Measurements from ENCODE around the gene YIPF6.
"Not testable (repeated sequence)": the region's sequence is repeated elsewhere in the genome, so short reads cannot be mapped to it uniquely, and the experiment has no call there.

The YIPF6 gene

DNA sequence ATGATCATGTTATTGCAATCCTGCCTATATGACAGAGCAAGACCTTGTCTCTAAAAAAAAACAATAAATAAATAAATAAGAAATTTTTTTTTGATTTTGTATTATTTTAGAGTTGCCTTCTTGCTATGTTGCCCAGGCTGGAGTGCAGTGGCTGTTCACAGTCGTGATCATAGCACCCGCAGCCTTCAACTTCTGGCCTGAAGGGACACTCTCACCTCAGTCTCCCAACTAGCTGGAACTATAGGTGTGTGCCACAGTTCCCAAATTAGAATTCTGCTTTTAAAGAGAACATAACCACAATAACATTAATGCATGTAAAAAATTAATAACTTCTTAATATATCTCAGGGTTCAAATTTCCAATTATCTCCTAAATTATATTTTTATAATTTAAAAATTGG is 7.8 kb downstream of the YIPF6 start:
- no peak for DNase-seq (ENCODE audit: low read depth)

DNA sequence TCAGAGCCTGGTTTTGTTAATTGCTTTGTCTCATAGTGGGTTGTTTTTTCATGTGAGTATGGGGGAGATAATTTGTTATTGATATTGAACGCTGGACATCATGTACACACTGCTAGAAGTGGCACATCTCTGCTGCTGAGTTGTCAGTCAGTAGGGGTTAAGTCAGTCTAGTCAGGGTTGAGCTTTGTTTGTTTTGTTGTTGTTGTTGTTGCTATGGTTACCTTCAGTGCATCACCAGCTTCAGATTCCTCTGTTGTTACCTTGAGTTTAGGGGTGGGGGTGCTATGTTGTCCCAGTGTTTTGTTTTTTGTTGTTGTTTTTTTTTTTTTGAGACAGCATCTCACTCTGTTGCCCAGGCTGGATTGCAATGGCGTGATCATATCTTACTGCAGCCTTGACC is 9.9 kb downstream of the YIPF6 start:
- peak; percentile 12 for DNase-seq (ENCODE audit: low read depth)

DNA sequence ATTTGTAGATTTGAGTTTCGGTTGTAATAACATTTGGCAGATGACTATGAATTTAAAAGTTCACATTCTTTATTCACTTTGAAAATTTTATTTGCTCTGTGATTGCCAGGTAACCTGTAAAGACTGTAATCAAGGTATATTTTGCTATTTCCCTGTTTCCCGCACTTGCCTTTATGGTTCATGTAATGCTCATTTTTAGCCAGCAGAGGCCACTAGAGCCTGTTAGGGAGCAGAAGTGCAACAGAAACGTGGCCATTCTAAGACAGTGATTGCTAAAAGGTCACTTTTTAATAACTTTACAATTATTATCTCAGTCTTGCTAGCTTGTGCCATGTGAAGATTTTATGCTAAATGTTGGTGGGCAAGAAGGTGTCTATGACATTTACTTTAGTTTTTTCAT is 12.4 kb downstream of the YIPF6 start:
- peak; percentile 45 for DNase-seq (ENCODE audit: low read depth)

DNA sequence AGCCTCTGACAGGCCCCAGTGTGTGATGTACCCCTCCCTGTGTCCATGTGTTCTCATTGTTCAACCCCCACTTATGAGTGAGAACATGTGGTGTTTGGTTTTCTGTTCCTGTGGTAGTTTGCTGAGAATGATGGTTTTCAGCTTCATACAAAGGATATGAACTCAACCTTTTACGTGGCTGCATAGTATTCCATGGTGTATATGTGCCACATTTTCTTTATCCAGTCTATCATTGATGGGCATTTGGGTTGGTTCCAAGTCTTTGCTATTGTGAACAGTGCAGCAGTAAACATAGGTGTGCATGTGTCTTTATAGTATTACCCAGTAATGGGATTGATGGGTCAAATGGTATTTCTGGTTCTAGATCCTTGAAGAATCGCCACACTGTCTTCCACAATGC is 25.8 kb downstream of the YIPF6 start:
- not testable (repeated sequence) for DNase-seq (ENCODE audit: low read depth)

DNA sequence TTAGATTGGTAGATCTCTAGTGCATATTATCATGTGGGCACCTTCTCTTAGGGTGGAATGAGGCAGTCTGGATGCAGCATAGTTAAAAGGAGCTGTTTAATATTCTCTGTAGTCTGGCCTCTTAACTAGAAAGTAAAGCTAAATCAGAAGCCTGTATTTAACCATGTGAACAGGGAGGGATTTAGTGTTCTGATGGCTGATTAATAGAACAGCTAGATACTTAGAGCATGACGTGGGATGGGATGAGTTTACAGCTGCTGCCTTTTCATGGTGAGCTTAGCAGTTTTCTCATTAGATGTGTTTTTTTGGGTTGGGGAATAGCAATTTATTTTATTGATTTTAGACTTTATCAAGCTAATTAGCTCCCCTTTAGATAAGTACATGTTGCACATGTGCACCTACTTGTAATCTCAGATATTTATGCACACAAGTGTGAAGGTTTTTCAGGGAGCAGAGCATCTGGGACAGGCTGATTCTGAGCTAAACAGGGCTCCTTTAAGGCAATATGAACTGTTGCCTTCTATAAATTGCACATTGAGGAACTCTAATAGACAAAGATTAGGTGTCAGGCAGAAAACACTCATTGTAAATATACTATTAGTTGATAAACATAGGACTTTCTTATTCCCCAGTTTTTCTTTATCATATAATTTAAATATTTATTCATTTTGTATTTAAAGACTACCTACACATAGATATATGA is 34.1 kb downstream of the YIPF6 start:
- DNase-seq (ENCODE audit: low read depth) = peak; percentile 53

DNA sequence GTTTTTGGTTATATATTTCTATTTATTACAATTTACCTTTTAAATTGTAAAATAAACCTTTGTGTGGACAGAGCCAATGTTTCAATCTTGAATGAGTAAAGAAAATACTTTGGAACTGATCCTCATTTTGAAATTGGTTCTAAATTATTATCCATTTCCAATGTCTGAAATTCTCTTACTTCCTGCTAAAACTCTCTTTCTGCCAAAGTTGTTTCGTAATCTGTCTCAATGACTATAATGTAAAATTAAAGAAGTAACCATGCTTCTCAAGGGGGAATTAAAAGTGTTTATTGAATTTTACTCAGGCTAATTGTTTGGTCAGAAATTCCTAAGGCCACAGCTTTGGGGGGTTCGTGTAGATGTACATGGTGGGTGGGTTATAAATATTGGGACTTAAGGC is 34.8 kb downstream of the YIPF6 start:
- peak; percentile 5 for DNase-seq (ENCODE audit: low read depth)

DNA sequence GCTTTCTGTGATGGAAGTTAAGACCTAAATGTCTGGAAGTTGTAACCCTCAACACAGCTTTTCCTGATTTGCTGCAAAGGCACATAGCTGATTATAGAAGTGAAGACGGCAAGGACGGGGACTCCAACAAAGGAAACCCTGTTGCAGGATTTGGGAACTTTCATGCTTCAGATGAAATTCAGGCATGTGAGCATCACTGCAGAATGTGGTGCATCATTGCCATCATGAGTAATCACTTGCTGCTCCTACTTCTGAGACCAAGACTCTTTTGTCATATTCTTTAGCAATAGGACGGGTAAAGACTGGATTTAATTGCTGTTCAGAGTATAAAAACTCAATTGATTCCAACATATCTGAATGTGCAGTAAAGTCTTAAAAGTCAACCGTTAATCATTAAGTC is 35.8 kb downstream of the YIPF6 start:
- peak; percentile 3 for DNase-seq (ENCODE audit: low read depth)

DNA sequence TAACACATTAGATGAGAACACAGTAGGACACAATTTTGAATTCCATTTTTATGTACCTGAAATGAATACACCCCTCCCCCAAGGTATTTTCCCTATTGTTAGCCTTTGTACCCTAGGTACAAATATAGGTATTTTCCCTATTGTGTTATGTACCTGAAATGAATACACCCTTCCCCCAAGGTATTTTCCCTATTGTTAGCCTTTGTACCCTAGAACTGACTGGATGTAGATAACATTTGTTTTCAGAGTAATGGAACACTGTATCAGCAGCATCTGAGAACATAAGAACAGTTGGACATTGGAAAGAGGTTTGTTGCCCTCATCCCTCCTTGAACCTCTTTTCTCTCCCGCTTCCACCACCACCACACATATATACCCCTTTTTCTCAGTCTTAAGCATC is 37.6 kb downstream of the YIPF6 start:
- no peak for DNase-seq (ENCODE audit: low read depth)

DNA sequence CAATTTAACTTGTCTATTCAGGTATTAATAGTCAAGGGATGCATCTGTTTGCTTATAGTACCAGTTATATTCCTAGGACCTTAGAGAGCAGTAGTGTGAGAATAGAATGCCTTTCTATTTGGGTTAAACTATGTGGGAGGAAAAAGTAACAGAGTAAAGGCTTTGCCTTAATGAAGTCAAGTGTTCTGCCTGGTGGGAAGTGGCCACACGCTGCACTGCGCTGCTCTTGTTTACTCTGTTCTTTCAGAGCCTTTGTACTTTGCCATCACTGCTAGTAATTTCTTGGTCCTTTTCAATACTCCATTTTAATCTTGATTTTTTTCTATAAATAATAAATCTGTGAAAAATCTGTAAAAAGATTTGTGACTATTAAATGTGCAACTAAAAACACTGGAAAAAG is 38.0 kb downstream of the YIPF6 start:
- no peak for DNase-seq (ENCODE audit: low read depth)

DNA sequence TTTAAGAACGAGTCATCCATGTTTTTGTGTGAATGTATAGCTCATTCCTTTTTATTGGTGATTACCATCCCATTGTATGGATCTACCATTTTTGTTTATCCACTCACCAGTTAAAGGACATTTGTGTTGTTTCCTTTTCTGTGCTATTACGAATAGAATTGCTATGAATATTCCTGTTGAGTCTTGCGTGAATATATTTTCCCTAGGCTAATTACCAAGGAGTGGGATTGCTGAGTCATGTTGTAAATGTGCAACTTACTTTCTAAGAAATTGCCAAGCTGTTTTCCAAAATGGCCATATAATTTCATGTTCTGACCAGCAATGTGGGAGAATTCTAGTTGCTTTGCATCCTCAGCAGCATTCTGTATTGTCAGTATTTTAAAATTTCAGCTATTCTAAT is 51.3 kb downstream of the YIPF6 start:
- no peak for DNase-seq (ENCODE audit: low read depth)

DNA sequence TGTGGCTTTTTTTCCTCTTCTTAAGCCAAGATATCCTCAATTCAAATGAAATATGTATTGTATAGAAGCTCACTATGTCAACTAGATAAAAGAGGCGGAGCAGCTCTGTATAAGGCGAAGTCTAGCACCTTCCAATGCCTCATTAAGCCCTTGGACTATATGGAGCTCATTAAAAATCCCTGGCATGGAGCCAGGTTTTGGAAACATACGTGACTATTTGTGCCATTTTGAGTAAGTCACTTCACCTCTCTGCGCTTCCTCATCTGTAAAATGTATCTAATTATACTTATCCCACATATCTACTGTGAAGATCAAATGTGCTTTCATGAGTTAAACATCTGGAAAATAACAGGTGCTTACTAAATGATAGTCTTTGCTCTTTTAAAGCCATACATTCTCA is 57.2 kb downstream of the YIPF6 start:
- no peak for DNase-seq (ENCODE audit: low read depth)

DNA sequence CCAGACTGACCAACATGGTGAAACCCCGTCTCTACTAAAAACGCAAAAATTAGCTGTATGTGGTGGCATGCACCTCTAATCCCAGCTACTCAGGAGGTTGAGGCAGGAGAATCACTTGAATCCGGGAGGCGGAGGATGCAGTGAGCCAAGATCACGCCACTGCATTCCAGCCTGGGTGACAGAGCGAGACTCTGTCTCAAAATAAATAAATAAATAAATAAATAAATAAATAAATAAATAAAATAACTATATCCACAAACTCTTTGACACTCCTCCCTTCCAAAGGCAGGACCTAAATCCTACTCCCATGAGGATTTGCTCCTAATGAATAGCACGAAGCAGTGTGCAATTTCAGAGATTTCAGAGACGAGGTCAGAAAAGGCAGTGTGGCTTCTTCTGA is 58.3 kb downstream of the YIPF6 start:
- not testable (repeated sequence) for DNase-seq (ENCODE audit: low read depth)

DNA sequence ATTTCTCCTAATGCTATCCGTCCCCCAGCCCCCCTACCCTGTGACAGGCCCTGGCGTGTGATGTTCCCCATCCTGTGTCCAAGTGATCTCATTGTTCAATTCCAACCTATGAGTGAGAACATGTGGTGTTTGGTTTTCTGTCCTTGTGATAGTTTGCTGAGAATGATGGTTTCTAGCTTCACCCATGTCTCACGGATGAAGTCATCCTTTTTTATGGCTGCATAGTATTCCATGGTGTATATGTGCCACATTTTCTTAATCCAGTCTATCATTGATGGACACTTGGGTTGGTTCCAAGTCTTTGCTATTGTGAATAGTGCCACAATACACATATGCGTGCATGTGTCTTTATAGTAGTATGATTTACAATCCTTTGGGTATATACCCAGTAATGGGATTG is 61.1 kb downstream of the YIPF6 start:
- DNase-seq (ENCODE audit: low read depth) = not testable (repeated sequence)

DNA sequence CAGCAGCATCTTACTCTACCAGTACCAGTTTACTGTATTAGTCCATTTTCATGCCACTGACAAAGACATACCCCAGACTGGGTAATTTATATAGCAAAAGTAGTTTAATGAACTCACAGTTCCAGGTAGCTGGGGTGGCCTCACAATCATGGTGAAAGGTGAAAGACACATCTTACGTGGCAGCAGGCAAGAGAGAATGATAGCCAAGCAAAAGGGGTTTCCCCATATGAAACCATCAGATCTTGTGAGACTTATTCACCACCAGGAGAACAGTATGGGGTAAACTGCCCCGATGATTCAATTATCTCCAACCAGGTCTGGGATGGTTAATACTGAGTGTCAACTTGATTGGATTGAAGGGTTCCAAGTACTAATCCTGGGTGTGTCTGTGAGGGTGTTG is 69.3 kb downstream of the YIPF6 start:
- no peak for DNase-seq (ENCODE audit: low read depth)

DNA sequence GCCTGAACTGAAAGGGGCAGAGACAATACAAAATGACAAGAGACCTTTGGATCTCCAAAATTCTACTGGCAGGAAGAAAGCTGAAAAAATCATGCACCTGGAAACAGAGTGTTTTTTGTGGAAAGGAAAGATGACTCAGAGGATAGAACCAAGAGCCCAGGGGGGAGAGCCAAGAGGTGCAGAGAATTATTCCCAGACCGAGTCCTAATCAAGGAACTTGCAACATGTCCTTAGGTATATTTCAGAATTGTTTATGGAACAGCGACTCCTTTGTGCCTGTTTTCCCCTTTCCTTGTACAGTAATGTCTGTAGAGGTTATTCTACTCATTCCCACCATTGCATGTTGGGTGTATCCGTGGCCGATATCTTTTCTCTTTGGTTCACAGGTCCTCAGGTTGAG is 71.7 kb downstream of the YIPF6 start:
- no peak for DNase-seq (ENCODE audit: low read depth)

DNA sequence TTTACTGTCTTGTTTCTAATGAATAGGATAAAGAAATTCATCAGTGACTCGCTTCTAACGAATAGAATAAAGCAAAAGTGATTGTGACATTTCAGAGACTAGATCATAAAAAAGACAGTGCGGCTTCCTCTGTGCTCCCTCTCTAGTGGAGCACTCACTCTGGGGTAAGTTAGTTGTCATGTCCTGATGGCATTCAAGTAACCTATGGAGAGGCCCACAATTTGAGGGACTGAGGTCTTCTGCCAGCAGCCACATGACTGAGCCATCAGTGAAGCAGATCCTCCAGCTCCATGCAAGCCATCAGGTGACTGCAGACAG is 72.4 kb downstream of the YIPF6 start:
- no peak for DNase-seq (ENCODE audit: low read depth)

DNA sequence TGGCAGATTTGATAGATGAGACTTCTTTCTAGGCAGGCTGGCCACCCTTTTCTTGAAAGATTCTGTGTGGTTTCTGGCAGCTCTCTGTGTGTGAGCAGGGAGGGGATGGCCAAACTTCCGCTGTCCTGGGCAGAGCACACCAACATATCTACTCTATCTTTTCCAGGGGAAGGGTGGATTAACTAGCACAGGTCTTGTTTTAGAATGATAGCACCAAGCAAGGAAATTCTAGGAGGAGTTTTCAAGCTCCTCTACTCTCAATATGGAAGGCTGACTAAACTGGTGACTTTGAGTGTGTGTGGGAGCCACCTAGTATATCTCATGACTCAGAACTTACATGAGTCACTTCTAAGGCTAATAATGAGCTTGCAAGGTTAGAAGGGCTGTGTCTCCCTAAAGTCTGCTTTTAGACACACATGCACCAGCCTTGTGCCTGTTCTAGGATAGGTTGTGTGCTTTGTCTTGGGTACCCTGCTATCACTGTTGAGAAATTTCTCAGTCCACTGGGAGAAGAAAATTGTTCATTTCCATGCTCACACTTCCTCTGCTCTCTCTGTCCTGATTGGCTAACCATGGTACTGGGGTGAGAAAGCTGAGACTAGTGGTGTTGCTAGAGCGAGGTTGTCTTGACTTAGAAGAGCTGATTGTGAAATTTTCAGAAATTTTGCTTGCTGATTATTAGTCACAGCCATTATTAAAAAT is 72.9 kb downstream of the YIPF6 start:
- peak; percentile 74 for DNase-seq (ENCODE audit: low read depth)

DNA sequence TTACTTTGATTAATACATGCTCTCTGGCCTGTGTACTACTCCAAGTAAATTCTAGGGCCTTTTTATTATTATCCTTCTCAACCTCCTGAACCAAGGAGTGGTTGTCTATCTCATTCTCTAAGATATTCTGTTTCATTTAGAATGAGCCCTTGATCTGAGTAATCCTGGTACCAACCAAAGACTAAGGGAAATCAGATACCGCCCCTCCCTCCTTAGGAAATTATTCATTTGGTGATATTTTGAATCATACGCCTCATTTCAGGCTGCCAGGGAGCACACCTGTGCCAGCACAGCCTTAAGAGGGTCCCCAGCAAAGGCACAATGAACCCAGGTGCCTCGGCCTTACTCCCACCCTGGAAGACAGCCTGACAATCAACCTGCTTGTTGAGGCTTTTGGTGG is 75.4 kb downstream of the YIPF6 start:
- DNase-seq (ENCODE audit: low read depth) = no peak

DNA sequence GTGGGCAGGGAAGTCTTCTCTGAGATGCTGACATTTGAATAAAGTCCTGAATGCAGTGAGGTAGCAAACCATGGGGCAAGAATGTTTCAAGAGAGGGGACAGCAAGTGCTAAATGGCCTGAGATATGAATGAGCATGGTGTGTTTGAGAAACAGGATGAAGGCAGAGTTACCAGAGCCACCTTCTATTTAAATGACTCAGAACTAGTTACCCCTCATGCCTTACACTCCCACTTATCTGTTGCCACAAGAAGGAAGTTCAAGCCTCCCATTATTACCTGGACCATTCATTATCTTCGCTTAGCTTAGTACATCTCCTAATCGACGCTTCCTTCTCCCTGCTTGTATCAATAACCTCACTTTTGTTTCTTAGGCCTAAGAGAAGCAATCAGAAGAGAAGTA is 81.0 kb downstream of the YIPF6 start:
- no peak for DNase-seq (ENCODE audit: low read depth)

DNA sequence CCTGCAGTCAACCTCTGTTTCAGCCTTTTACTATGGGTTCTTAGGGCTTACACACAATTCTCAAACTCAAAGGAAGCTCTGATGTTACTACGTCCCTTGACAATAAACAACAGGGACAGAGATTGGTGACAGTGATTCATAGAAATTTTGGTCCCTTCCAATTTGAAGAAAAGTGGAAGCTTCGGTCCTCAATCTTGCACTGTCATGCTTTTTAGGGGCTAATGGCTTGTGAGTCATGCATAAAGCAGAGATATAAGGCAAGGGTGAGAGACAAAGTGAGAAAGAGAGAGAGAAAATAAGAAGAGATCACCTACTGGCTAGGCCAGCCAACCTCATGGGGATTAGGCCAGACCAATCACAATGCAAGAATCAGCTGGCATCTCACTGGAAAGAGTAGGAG is 85.4 kb downstream of the YIPF6 start:
- no peak for DNase-seq (ENCODE audit: low read depth)
